Measurements from ENCODE around the gene CRTC1. TPM values are rescaled to one million over a fixed set of nuclear protein-coding genes. Genes with fewer than 3 reads are reported as not detected.
A peak's percentile ranks its signal among the peaks of the same experiment; 100 is the strongest.

The CRTC1 gene
- polyA plus RNA-seq, 2 of the 4 experiments (the other 2 are of a cell fraction), result 0.87 to 4.0 TPM

DNA sequence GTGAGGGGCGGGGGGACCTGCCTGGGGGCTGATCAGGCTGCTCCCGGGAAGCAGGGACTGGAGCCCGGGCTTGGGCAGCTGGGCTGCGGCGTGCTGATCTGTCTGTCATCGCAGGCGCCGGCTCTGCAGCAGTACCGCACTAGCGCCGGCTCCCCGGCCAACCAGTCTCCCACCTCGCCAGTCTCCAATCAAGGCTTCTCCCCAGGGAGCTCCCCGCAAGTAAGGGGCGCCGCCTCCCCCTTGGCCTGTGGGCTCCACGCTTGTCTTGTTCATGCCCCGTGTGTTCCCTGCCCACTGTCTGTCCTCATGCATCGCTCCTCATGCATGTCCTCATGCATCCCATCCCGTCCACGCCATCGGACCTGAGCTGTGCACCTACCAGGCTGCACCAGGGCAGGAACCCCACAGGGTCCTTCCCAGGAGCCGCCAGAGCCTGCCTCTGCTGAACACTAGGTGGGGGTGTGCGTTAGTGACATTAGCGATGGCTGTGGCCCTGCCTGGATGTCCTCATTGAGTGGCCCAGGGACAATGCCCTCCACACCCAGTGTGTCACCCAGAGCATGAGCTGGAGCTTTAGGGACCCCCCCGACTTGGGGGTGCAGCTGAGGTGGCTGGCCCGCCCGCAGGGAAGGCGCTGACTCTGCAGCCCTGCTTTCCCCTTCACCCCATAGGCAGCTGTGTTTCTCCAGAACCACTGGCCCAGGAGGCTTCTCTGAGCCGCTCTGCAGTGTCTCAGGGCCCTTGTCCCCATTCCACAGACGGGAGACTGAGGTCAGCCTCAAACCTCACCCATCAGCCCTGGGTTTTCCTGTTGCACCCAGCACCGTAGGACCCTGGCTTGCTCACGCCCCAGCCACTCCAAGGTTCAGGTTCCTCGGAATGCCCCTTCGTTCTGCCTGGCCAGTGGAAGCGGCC, 88.1 kb downstream of the CRTC1 start:
- FAIRE-seq, result no peak
- no peak for DNase-seq (ENCODE audit: low read depth in 1 of 2, low spot score in 1 of 2)
- TF ChIP-seq RARB (CRISPR knock-in tag; IDR thresholded peaks at IDR 0.05) (no peak), RAD21 (conservative IDR thresholded peaks at IDR 0.05 in 1 of 2, IDR thresholded peaks at IDR 0.05 in 1 of 2) (peak in 1 of 2 experiments; percentile 28; a peak in 1 of 5 replicates)
- no peak overlapping the region for H3K27ac ChIP-seq
- no peak overlapping the region for H3K4me2 ChIP-seq
- 90% methylated on average over 15 of the region's 36 CpGs for WGBS (ENCODE audit: missing lambda C conversion rate)
- H3K4me3 ChIP-seq, result no peak overlapping the region
- no peaks in the 10 kb centered on the region for H3K9me3 ChIP-seq
- H3K4me1 ChIP-seq, result peaks cover 9% of the 10 kb centered on the region
- POLR2A ChIA-PET, result no interaction called here
- ATAC-seq, result peak; percentile 36 to 48; a peak in 3 of 6 replicates
- CTCF ChIA-PET, result interaction anchor here (0.7 to 1.8 kb wide), 4 partner anchors 9 to 73 kb away, joined by 3 to 6 read pairs (median 4); partner anchors contain the start of gene UPF1

DNA sequence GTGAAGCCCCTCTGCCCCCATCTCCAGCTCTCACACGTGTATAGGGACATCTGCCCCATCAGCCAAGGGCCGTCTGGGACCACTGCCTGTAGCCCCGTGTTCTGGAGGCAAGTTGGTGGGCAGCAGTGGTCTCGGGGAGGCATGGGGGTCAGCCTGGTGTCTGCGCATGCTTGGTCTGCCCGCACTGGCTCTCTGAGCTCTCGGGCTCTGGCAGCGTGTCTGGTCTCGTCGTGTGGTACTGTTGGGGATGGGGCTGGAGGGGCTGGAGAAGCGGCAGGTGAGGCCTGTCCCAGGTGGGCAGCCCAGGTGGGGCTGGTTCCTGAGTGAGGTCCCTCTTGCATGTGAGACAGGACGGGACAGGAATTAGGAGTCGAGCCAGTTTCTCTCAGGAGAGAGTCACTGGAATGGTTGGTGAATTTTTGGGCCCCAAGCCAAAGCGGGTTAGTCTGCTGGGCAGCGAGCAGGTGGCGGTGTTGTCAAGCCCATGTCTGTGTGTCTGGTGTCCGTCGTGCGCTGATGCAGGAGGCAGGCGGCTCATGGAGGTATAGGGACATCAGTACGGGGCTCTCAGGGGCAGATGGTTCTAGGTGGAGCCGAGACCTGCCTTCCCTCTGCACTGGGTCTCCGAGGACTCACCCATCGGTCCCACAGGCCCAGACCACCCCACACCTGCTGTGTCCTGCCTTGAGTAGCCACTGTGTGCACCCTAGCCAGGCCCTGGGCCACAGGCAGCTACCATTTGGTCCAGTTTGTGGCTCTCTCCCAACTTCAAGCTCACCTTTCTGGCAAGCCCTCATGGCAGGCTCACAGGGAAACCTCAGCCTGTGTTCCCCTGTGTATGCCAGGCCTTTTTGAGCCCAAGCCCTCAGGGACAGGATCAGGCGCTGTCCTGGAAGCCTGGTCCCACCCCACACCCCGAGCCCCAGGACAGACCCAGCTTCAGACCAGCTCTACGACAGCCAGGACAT, 89.4 kb downstream of the CRTC1 start:
- peaks cover 13% of the 10 kb centered on the region for H3K4me1 ChIP-seq
- FAIRE-seq, result no peak
- no peak overlapping the region for H3K4me3 ChIP-seq
- WGBS (ENCODE audit: missing lambda C conversion rate), result 88% methylated on average over 11 of the region's 27 CpGs
- no peaks in the 10 kb centered on the region for H3K9me3 ChIP-seq
- no peak overlapping the region for H3K4me2 ChIP-seq
- no peak overlapping the region for H3K27ac ChIP-seq
- ChIA-PET CTCF (interaction anchor here (0.6 to 1.8 kb wide), 4 partner anchors 59 to 316 kb away, joined by 3 to 4 read pairs (median 3); partner anchors contain the start of gene UPF1), POLR2A (no interaction called here)
- no peak for ATAC-seq
- DNase-seq (ENCODE audit: low read depth in 1 of 2, low spot score in 1 of 2), result no peak
- TF ChIP-seq ELK1 (IDR thresholded peaks at IDR 0.05; ENCODE audit: low read depth, low read length) (no peak), SMC3 (IDR thresholded peaks at IDR 0.05) (no peak), ZNF302 (CRISPR knock-in tag; IDR thresholded peaks at IDR 0.05) (no peak), TP53 (CRISPR knock-in tag; IDR thresholded peaks at IDR 0.05) (no peak), EHF (CRISPR knock-in tag; IDR thresholded peaks at IDR 0.05) (no peak), SREBF2 (IDR thresholded peaks at IDR 0.05) (no peak), RAD21 (conservative IDR thresholded peaks at IDR 0.05 in 1 of 2, IDR thresholded peaks at IDR 0.05 in 1 of 2) (no peak), FOSL2 (IDR thresholded peaks at IDR 0.05) (no peak), FOSL2 (CRISPR knock-in tag; IDR thresholded peaks at IDR 0.05) (no peak)
- TF ChIP-seq, protein P1, sequence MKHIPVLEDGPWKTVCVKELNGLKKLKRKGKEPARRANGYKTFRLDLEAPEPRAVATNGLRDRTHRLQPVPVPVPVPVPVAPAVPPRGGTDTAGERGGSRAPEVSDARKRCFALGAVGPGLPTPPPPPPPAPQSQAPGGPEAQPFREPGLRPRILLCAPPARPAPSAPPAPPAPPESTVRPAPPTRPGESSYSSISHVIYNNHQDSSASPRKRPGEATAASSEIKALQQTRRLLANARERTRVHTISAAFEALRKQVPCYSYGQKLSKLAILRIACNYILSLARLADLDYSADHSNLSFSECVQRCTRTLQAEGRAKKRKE (CRISPR knock-in tag; IDR thresholded peaks at IDR 0.05; ENCODE audit: low read depth), result no peak
- TF ChIP-seq, protein P2, sequence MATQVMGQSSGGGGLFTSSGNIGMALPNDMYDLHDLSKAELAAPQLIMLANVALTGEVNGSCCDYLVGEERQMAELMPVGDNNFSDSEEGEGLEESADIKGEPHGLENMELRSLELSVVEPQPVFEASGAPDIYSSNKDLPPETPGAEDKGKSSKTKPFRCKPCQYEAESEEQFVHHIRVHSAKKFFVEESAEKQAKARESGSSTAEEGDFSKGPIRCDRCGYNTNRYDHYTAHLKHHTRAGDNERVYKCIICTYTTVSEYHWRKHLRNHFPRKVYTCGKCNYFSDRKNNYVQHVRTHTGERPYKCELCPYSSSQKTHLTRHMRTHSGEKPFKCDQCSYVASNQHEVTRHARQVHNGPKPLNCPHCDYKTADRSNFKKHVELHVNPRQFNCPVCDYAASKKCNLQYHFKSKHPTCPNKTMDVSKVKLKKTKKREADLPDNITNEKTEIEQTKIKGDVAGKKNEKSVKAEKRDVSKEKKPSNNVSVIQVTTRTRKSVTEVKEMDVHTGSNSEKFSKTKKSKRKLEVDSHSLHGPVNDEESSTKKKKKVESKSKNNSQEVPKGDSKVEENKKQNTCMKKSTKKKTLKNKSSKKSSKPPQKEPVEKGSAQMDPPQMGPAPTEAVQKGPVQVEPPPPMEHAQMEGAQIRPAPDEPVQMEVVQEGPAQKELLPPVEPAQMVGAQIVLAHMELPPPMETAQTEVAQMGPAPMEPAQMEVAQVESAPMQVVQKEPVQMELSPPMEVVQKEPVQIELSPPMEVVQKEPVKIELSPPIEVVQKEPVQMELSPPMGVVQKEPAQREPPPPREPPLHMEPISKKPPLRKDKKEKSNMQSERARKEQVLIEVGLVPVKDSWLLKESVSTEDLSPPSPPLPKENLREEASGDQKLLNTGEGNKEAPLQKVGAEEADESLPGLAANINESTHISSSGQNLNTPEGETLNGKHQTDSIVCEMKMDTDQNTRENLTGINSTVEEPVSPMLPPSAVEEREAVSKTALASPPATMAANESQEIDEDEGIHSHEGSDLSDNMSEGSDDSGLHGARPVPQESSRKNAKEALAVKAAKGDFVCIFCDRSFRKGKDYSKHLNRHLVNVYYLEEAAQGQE (IDR thresholded peaks at IDR 0.05), result no peak

DNA sequence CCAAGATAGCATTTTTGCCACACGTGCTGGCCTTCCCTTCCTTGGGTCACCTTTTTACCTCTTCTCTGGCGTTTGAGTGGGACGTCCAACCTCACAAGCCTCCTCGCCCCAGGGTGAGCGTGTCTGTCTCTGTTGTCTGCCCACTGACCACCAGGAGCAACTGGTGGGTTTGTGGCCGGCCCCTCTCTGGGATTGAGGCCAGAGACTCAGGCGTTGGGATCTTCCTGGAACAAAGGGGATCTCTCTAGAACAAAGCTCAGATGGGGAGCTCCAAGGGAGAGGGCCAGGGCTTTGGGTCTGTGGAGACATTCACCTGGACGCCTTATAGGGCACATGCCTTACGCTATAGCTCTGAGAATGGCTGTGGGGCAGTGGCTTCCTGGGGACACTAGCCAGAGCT, 90.2 kb downstream of the CRTC1 start:
- Histone ChIP-seq H3K4me2 (no peak overlapping the region), H3K4me3 (no peak overlapping the region), H3K9me3 (no peaks in the 10 kb centered on the region), H3K4me1 (peaks cover 13% of the 10 kb centered on the region), H3K27ac (no peak overlapping the region)
- WGBS (ENCODE audit: missing lambda C conversion rate), result 95% methylated on average over 7 of the region's 9 CpGs
- CTCF ChIA-PET, result interaction anchor here (1.2 kb wide), 1 partner anchor 186 kb away, joined by 3 read pairs; no protein-coding TSS in a partner anchor
- TF ChIP-seq POLR2A (IDR thresholded peaks at IDR 0.05; ENCODE audit: low read length) (no peak), RFX5 (IDR thresholded peaks at IDR 0.05) (no peak), RCOR1 (IDR thresholded peaks at IDR 0.05; ENCODE audit: low read depth, low read length) (no peak)
- DNase-seq (ENCODE audit: low read depth in 1 of 2, low spot score in 1 of 2), result no peak
- FAIRE-seq, result no peak
- POLR2A ChIA-PET, result no interaction called here
- no peak for ATAC-seq

All from A549 (cell line).